GM19395 (cell line): ENCODE results near the gene KCND2.

Source experiments
- ATAC-seq: cut with Tn5 transposase; IDR thresholded peaks from one replicate; pipeline ENCODE4 v1.9.1; 2021; ENCODE audit warnings: mild to moderate bottlenecking, moderate library complexity; ENCODE audit not compliant: unreplicated experiment

KCND2 gene

GRCh38 chr7:120307991-120308545 lies 35.1 kb downstream of the KCND2 start:
- no peak for ATAC-seq

- no peak for ATAC-seq
Measured at GRCh38 chr7:120311028-120311788, 38.2 kb downstream of the KCND2 start.

GRCh38 chr7:120320218-120320961 lies 47.4 kb downstream of the KCND2 start:
- ATAC-seq, result no peak

GRCh38 chr7:120327054-120327453 lies 54.1 kb downstream of the KCND2 start:
- no peak for ATAC-seq

- no peak for ATAC-seq
Measured at GRCh38 chr7:120332433-120332832, 59.5 kb downstream of the KCND2 start.

GRCh38 chr7:120334475-120334874 lies 61.5 kb downstream of the KCND2 start:
- peak; percentile 97 for ATAC-seq

- peak; percentile 53 for ATAC-seq
Measured at GRCh38 chr7:120337308-120337907, 64.4 kb downstream of the KCND2 start.

- ATAC-seq, result no peak
Measured at GRCh38 chr7:120344276-120344675, 71.3 kb downstream of the KCND2 start.

- no peak for ATAC-seq
Measured at GRCh38 chr7:120353171-120353570, 80.2 kb downstream of the KCND2 start.

GRCh38 chr7:120360918-120361317 lies 87.9 kb downstream of the KCND2 start:
- ATAC-seq, result peak; percentile 96

GRCh38 chr7:120363414-120363813 lies 90.4 kb downstream of the KCND2 start:
- no peak for ATAC-seq

- peak; percentile 67 for ATAC-seq
Measured at GRCh38 chr7:120370954-120371353, 98.0 kb downstream of the KCND2 start.

GRCh38 chr7:120373174-120373573 lies 100.2 kb downstream of the KCND2 start:
- no peak for ATAC-seq

GRCh38 chr7:120394595-120394994 lies 121.6 kb downstream of the KCND2 start:
- ATAC-seq, result peak; percentile 65

- ATAC-seq, result peak; percentile 85
Measured at GRCh38 chr7:120395526-120396019, 122.6 kb downstream of the KCND2 start.

- ATAC-seq, result no peak
Measured at GRCh38 chr7:120398284-120399000, 125.5 kb downstream of the KCND2 start.

- ATAC-seq, result peak; percentile 47
Measured at GRCh38 chr7:120400806-120401455, 128.0 kb downstream of the KCND2 start.

- peak; percentile 72 for ATAC-seq
Measured at GRCh38 chr7:120402079-120402767, 129.2 kb downstream of the KCND2 start.

- ATAC-seq, result no peak
Measured at GRCh38 chr7:120402801-120403200, 129.8 kb downstream of the KCND2 start.

- ATAC-seq, result peak; percentile 54
Measured at GRCh38 chr7:120404042-120404441, 131.1 kb downstream of the KCND2 start.
